Liver (tissue), 9 donors: ENCODE data around the gene PCDH9. TPM values are rescaled to one million over a fixed set of nuclear protein-coding genes. Genes with fewer than 3 reads are reported as not detected.

Source experiments
- DNase-seq: peaks from one replicate; pipeline ENCODE4 v3.0.0-alpha.2; 2017; ENCODE audit warnings: low spot score
- H3K27ac ChIP-seq, 2 donors: one replicate each; pipeline ENCODE4 v1.7.0; 2013; ENCODE audit warnings: inconsistent platforms in 2 of 2, low read length in 2 of 2, control low read depth in 1 of 2, low read depth in 1 of 2, mild to moderate bottlenecking in 1 of 2
- H3K27me3 ChIP-seq, 4 donors: one replicate each; pipeline versions ENCODE4 v1.6.1 to v1.7.0; 2013; ENCODE audit warnings: low read length in 3 of 4, inconsistent platforms in 1 of 4, mild to moderate bottlenecking in 1 of 4, moderate library complexity in 1 of 4; ENCODE audit not compliant: control insufficient read depth in 4 of 4, insufficient read depth in 4 of 4
- H3K36me3 ChIP-seq, 4 donors: one replicate each; pipeline versions ENCODE4 v1.6.1 to v1.7.0; 2013; ENCODE audit warnings: low read length in 3 of 4, mild to moderate bottlenecking in 3 of 4, low read depth in 1 of 4, moderate library complexity in 1 of 4; ENCODE audit not compliant: control insufficient read depth in 4 of 4, insufficient read depth in 3 of 4
- H3K4me1 ChIP-seq, 4 donors: one replicate each; pipeline versions ENCODE4 v1.6.1 to v1.7.0; 2013; ENCODE audit warnings: low read length in 3 of 4, mild to moderate bottlenecking in 3 of 4, moderate library complexity in 1 of 4; ENCODE audit not compliant: control insufficient read depth in 4 of 4, insufficient read depth in 4 of 4
- H3K4me3 ChIP-seq, 3 donors: one replicate each; pipeline versions ENCODE4 v1.6.1 to v1.7.0; 2013; ENCODE audit warnings: low read length in 3 of 3, control low read depth in 1 of 3, low read depth in 1 of 3, mild to moderate bottlenecking in 1 of 3
- H3K9ac ChIP-seq, 2 donors: one replicate each; pipeline ENCODE4 v1.7.0; 2013; ENCODE audit warnings: low read length in 2 of 2, mild to moderate bottlenecking in 2 of 2, moderate library complexity in 2 of 2, control low read depth in 1 of 2, low read depth in 1 of 2
- H3K9me3 ChIP-seq, 4 donors: one replicate each; pipeline versions ENCODE4 v1.6.1 to v1.7.0; 2013; ENCODE audit warnings: low read length in 3 of 4; ENCODE audit not compliant: control insufficient read depth in 4 of 4
- CTCF ChIP-seq: fragments of 150-350 bp; IDR thresholded peaks from 2 replicates; pipeline ENCODE4 v1.5.1; 2017; ENCODE audit warnings: improper control_type of control experiment, low read depth, low read length; ENCODE audit not compliant: missing input control
- EGR1 ChIP-seq, 2 donors: IDR thresholded peaks; 2 replicates each; pipeline ENCODE4 v1.6.1; 2016 to 2018; ENCODE audit warnings: antibody characterized with exemption in 2 of 2, low read depth in 2 of 2
- FOXA1 ChIP-seq: IDR thresholded peaks from 2 replicates; pipeline ENCODE4 v1.6.1; 2016; ENCODE audit warnings: antibody characterized with exemption
- FOXA2 ChIP-seq: IDR thresholded peaks from 2 replicates; pipeline ENCODE4 v1.6.1; 2016; ENCODE audit warnings: antibody characterized with exemption
- GABPA ChIP-seq, 2 donors: IDR thresholded peaks in 1 of 2; conservative IDR thresholded peaks in 1 of 2; 2 replicates each; pipeline ENCODE4 v1.6.1; 2016; ENCODE audit warnings: antibody characterized with exemption in 2 of 2, mild to moderate bottlenecking in 1 of 2, moderate library complexity in 1 of 2
- HNF4A ChIP-seq, 2 donors: conservative IDR thresholded peaks; 2 replicates each; pipeline ENCODE4 v1.6.1; 2016; ENCODE audit warnings: antibody characterized with exemption in 2 of 2, mild to moderate bottlenecking in 2 of 2
- HNF4G ChIP-seq: IDR thresholded peaks from 2 replicates; pipeline ENCODE4 v1.6.1; 2016; ENCODE audit warnings: antibody characterized with exemption
- JUND ChIP-seq, 2 donors: IDR thresholded peaks; 2 replicates each; pipeline ENCODE4 v1.6.1; 2016; ENCODE audit warnings: antibody characterized with exemption in 2 of 2
- MAX ChIP-seq: IDR thresholded peaks from 2 replicates; pipeline ENCODE4 v1.6.1; 2016; ENCODE audit warnings: antibody characterized with exemption
- NR2F2 ChIP-seq: IDR thresholded peaks from 2 replicates; pipeline ENCODE4 v1.6.1; 2016; ENCODE audit warnings: antibody characterized with exemption
- RAD21 ChIP-seq, 2 donors: IDR thresholded peaks; 2 replicates each; pipeline ENCODE4 v1.6.1; 2016; ENCODE audit warnings: antibody characterized with exemption in 2 of 2, mild to moderate bottlenecking in 2 of 2
- RXRA ChIP-seq, 2 donors: IDR thresholded peaks; 2 replicates each; pipeline ENCODE4 v1.6.1; 2017 to 2018; ENCODE audit warnings: antibody characterized with exemption in 2 of 2, mild to moderate bottlenecking in 1 of 2
- SP1 ChIP-seq: IDR thresholded peaks from 2 replicates; pipeline ENCODE4 v1.6.1; 2018; ENCODE audit warnings: antibody characterized with exemption, mild to moderate bottlenecking
- TAF1 ChIP-seq: conservative IDR thresholded peaks from 2 replicates; pipeline ENCODE4 v1.6.1; 2016; ENCODE audit warnings: antibody characterized with exemption, mild to moderate bottlenecking
- YY1 ChIP-seq: IDR thresholded peaks from 2 replicates; pipeline ENCODE4 v1.6.1; 2016; ENCODE audit warnings: antibody characterized with exemption, mild to moderate bottlenecking
- ZBTB33 ChIP-seq: IDR thresholded peaks from 2 replicates; pipeline ENCODE4 v1.6.1; 2016; ENCODE audit warnings: antibody characterized with exemption
- WGBS: extraction: QIAGEN DNeasy Blood & Tissue Kit; methylation state at CpG from one replicate; pipeline ENCODE4 v1.1.7; 2013; 5-methylcytosine and 5-hydroxymethylcytosine counted together
- polyA plus RNA-seq, 2 donors: library from polyadenylated mRNA; stranded (reverse) in 1 of 2; unstranded in 1 of 2; fragments of 200-250 nt in 1 of 2; fragments of >200 nt in 1 of 2; fragmentation: Nextera tagmentation in 1 of 2; extraction: Ambion mirVana in 1 of 2; gene quantifications; one replicate each; pipeline versions ENCODE4 v1.2.1 to v1.2.3, GENCODE V29; 2013 to 2015
- total RNA-seq, 2 donors: library from RNA; depleted of rRNA; stranded (reverse); fragments of >200 nt; gene quantifications; one replicate each; pipeline ENCODE4 v1.2.3, GENCODE V29; 2014
- TF ChIP-seq, protein P1 (sequence below): IDR thresholded peaks from 2 replicates; pipeline ENCODE4 v1.6.1; 2016; ENCODE audit warnings: antibody characterized with exemption, mild to moderate bottlenecking
- TF ChIP-seq, protein P2 (sequence below): IDR thresholded peaks from 2 replicates; pipeline ENCODE4 v1.6.1; 2016; ENCODE audit warnings: antibody characterized with exemption
- donor health status: healthy.
- donor health status: healthy.
- donor health status: healthy.
- donor health status: healthy.
- donor health status: healthy.

Gene PCDH9
- total and polyA plus RNA-seq, 4 donors: 0.90 to 4.0 (median 2.2) TPM

DNA sequence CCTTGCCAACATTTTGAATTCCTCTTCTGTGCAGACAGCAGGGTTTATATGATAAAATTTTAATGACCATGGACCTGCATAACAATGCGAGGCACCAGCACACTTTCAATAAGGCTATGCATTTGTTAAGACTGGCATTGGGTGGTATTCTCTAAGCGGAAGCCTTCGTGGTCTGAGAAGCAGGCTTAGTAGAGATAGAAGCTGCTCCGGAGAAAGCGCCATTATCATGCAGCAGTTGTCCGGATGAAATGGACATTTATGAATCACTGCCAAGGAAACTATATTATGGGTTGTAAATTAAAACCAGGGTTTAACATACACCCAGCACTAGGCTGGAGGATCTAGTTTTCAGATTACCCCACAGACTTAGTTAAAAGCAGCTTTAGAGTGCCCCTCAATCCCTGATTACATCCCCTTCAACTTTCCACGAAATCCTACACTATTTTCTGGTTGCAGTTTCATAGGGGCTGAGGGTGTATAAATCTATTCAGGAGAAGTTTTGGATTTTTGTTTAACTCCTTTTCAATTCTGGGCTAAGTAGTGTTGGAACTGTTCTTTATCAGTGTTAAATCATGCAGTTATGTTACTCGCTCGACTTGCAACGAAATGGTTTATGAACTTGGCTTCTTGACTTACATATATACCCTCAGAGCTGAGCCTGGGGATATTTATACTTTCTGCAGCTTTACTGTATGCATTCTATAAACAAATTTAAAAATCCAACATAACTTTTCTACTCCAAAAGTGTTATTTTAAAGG is 193.3 kb downstream of the PCDH9 start:
- Histone ChIP-seq H3K9ac (no peak overlapping the region), H3K27ac (no peak overlapping the region), H3K4me1 (no peaks in the 10 kb centered on the region), H3K4me3 (no peak overlapping the region), H3K9me3 (no peaks in the 10 kb centered on the region), H3K36me3 (no peaks in the 10 kb centered on the region), H3K27me3 (peaks cover 0 to 3% (median 0%) of the 10 kb centered on the region in 4 donors)
- DNase-seq: no peak
- WGBS: 83% methylated on average over 10 of the region's 10 CpGs
- no peak for TF ChIP-seq GABPA (IDR thresholded peaks at IDR 0.05 in 1 of 2, conservative IDR thresholded peaks at IDR 0.05 in 1 of 2)
- TF ChIP-seq ZBTB33: no peak
- no peak for TF ChIP-seq SP1
- TF ChIP-seq NR2F2: no peak
- TF ChIP-seq HNF4G: no peak
- TF ChIP-seq, protein P1, sequence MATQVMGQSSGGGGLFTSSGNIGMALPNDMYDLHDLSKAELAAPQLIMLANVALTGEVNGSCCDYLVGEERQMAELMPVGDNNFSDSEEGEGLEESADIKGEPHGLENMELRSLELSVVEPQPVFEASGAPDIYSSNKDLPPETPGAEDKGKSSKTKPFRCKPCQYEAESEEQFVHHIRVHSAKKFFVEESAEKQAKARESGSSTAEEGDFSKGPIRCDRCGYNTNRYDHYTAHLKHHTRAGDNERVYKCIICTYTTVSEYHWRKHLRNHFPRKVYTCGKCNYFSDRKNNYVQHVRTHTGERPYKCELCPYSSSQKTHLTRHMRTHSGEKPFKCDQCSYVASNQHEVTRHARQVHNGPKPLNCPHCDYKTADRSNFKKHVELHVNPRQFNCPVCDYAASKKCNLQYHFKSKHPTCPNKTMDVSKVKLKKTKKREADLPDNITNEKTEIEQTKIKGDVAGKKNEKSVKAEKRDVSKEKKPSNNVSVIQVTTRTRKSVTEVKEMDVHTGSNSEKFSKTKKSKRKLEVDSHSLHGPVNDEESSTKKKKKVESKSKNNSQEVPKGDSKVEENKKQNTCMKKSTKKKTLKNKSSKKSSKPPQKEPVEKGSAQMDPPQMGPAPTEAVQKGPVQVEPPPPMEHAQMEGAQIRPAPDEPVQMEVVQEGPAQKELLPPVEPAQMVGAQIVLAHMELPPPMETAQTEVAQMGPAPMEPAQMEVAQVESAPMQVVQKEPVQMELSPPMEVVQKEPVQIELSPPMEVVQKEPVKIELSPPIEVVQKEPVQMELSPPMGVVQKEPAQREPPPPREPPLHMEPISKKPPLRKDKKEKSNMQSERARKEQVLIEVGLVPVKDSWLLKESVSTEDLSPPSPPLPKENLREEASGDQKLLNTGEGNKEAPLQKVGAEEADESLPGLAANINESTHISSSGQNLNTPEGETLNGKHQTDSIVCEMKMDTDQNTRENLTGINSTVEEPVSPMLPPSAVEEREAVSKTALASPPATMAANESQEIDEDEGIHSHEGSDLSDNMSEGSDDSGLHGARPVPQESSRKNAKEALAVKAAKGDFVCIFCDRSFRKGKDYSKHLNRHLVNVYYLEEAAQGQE: no peak
- TF ChIP-seq YY1: no peak
- TF ChIP-seq EGR1 (IDR thresholded peaks at IDR 0.05; ENCODE audit: low read depth in 2 of 2): no peak
- no peak for TF ChIP-seq FOXA1
- TF ChIP-seq TAF1: no peak
- TF ChIP-seq FOXA2: no peak
- no peak for TF ChIP-seq CTCF
- TF ChIP-seq MAX: no peak
- TF ChIP-seq RAD21 (IDR thresholded peaks at IDR 0.05): no peak
- TF ChIP-seq HNF4A (conservative IDR thresholded peaks at IDR 0.05): no peak
- TF ChIP-seq, protein P2, sequence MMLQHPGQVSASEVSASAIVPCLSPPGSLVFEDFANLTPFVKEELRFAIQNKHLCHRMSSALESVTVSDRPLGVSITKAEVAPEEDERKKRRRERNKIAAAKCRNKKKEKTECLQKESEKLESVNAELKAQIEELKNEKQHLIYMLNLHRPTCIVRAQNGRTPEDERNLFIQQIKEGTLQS: no peak
- no peak for TF ChIP-seq JUND (IDR thresholded peaks at IDR 0.05)
- no peak for TF ChIP-seq RXRA (IDR thresholded peaks at IDR 0.05)
